Heart left ventricle (tissue), 16 donors: ENCODE results near the gene NISCH. TPM values are rescaled to one million over a fixed set of nuclear protein-coding genes. Genes with fewer than 3 reads are reported as not detected.

Source experiments
- ATAC-seq, 4 donors: fragments of 200-7000 bp; cut with Tn5 transposase; one replicate each; pipeline ENCODE4 v1.9.1; 2020 to 2022; ENCODE audit warnings: moderate library complexity in 4 of 4, mild to moderate bottlenecking in 3 of 4, moderate number of reproducible peaks in 1 of 4
- DNase-seq, 5 donors: peaks; one replicate each; pipeline ENCODE4 v3.0.0-alpha.2; 2020
- H3K27ac ChIP-seq, 12 donors: fragments of 200-600 bp; sonication (generic) in 4 of 12; one replicate each; pipeline versions ENCODE4 v1.5.0 to v1.8.0; 2016 to 2022; ENCODE audit warnings: mild to moderate bottlenecking in 2 of 12
- H3K27me3 ChIP-seq, 9 donors: fragments of 200-600 bp; sonication (generic) in 2 of 9; one replicate each; pipeline versions ENCODE4 v1.5.1 to v1.8.0; 2016 to 2022; ENCODE audit warnings: mild to moderate bottlenecking in 3 of 9
- H3K36me3 ChIP-seq, 9 donors: fragments of 200-600 bp; sonication (generic) in 2 of 9; one replicate each; pipeline versions ENCODE4 v1.5.0 to v1.8.0; 2018 to 2022; ENCODE audit warnings: mild to moderate bottlenecking in 2 of 9
- H3K4me1 ChIP-seq, 12 donors: fragments of 200-600 bp; sonication (generic) in 4 of 12; one replicate each; pipeline versions ENCODE4 v1.5.0 to v1.8.0; 2016 to 2022; ENCODE audit warnings: mild to moderate bottlenecking in 3 of 12
- H3K4me3 ChIP-seq, 12 donors: fragments of 200-600 bp; sonication (generic) in 4 of 12; one replicate each; pipeline versions ENCODE4 v1.5.0 to v1.8.0; 2017 to 2022; ENCODE audit warnings: mild to moderate bottlenecking in 9 of 12, moderate library complexity in 4 of 12
- H3K9me3 ChIP-seq, 12 donors: fragments of 200-600 bp; sonication (generic) in 4 of 12; one replicate each; pipeline versions ENCODE4 v1.5.0 to v1.8.0; 2016 to 2022; ENCODE audit warnings: mild to moderate bottlenecking in 1 of 12
- POLR2A ChIP-seq, 2 donors: fragments of 450-650 bp; IDR thresholded peaks; one replicate each; pipeline ENCODE4 v1.6.1; 2017; ENCODE audit warnings: antibody characterized with exemption in 2 of 2, mild to moderate bottlenecking in 2 of 2, moderate library complexity in 2 of 2
- WGBS, 4 donors: extraction: QIAGEN DNeasy Blood & Tissue Kit in 2 of 4; methylation state at CpG; one replicate each; pipeline versions ENCODE4 v1.1.5 to v1.1.7; 2013 to 2018; 5-methylcytosine and 5-hydroxymethylcytosine counted together
- intact Hi-C, 10 donors: fragments of 100-400 bp; cut with DNase I; formaldehyde crosslinking; loops; one replicate each; pipeline versions ENCODE4 v1.11.1 to v1.14.2; 2022
- polyA plus RNA-seq, 2 donors: library from polyadenylated mRNA; stranded (reverse); fragments of 200-250 nt; gene quantifications; one replicate each; pipeline ENCODE4 v1.2.3, GENCODE V29; 2013
- total RNA-seq, 9 donors: library from RNA; depleted of rRNA in 2 of 9; stranded (reverse); fragments of >200 nt in 2 of 9; fragmentation: NEBNext Ultra II Directional in 3 of 9; extraction: Animal tissue kit (Norgen Biotek cat#: 25700) in 3 of 9; gene quantifications; one replicate each; pipeline versions ENCODE4 v1.1.0 to v1.2.4, GENCODE V29; 2016 to 2023
- TF ChIP-seq, protein P1 (sequence below), 12 donors: fragments of 200-600 bp; sonication (generic) in 4 of 12; IDR thresholded peaks; one replicate each; pipeline versions ENCODE4 v1.5.0 to v1.8.0; 2018 to 2022; ENCODE audit warnings: antibody characterized with exemption in 12 of 12, mild to moderate bottlenecking in 5 of 12
- donor health status: ischemic (EF 13 %, LVEDD 7.1; RV severe dilation, severe dysfunction).
- donor health status: healthy with polysubstance abuse.
- donor health status: DM: no; HTN: yes; CAD: no.
- donor health status: DM: no; HTN: no; CAD: no.
- donor health status: ischemic (EF 25% LVEDD 6.9; RV normal size, moderate dysfunction).
- donor health status: ischemic (EF 25% LVEDD 5.7; RV mildly dilated, moderate dysfunction).
- donor health status: healthy.
- donor health status: DM: yes; HTN: yes; CAD: no.
- donor health status: ischemic (EF 35%, LVEDD 5.7; RV mildly dilated, moderate dysfunction).
- donor health status: nonischemic (EF 11% LVEDD 7.7; RV severe dilation, severe dysfunction).
- donor health status: DM: yes; HTN: yes; CAD: no.
- donor health status: PGD.
- donor health status: ischemic (EF 29% LVEDD 5.4; RV normal size, mild dysfunction).
- donor health status: nonischemic (EF 23%, LVEDD 6.1; RV moderate dilation, normal function).

Gene NISCH
- total and polyA plus RNA-seq, 11 donors: 28.8 to 56.2 (median 42.0) TPM

DNA sequence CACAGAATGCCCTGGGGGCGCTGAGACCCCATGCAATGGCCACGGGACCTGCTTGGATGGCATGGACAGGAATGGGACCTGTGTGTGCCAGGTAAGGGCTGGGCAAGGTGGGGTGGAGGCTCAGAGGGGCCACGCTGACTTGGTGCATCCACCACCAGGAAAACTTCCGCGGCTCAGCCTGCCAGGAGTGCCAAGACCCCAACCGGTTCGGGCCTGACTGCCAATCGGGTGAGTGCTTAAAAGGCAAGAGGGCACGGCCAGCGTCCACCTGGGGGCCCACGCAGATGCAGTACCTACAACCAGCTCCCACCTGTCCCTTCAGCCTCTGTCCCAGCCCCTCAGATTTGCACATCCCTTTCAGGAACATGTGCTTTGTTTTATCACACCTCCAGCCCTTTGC, 46.6 kb downstream of the NISCH start:
- H3K9me3 ChIP-seq: no peaks in the 10 kb centered on the region
- DNase-seq (no peak), ATAC-seq (no peak)
- H3K27ac ChIP-seq: no peak overlapping the region
- intact Hi-C loops: no loop called here
- WGBS, 4 donors: 85 to 95% (median 93%) methylated on average over 3 to 11 of the region's 11 CpGs
- no peaks in the 10 kb centered on the region for H3K27me3 ChIP-seq
- TF ChIP-seq POLR2A (IDR thresholded peaks at IDR 0.05): no peak
- TF ChIP-seq, protein P1, sequence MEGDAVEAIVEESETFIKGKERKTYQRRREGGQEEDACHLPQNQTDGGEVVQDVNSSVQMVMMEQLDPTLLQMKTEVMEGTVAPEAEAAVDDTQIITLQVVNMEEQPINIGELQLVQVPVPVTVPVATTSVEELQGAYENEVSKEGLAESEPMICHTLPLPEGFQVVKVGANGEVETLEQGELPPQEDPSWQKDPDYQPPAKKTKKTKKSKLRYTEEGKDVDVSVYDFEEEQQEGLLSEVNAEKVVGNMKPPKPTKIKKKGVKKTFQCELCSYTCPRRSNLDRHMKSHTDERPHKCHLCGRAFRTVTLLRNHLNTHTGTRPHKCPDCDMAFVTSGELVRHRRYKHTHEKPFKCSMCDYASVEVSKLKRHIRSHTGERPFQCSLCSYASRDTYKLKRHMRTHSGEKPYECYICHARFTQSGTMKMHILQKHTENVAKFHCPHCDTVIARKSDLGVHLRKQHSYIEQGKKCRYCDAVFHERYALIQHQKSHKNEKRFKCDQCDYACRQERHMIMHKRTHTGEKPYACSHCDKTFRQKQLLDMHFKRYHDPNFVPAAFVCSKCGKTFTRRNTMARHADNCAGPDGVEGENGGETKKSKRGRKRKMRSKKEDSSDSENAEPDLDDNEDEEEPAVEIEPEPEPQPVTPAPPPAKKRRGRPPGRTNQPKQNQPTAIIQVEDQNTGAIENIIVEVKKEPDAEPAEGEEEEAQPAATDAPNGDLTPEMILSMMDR (IDR thresholded peaks at IDR 0.05): no peak
- H3K36me3 ChIP-seq: peaks cover 0 to 60% (median 0%) of the 10 kb centered on the region in 9 donors
- H3K4me1 ChIP-seq: peaks cover 0 to 32% (median 0%) of the 10 kb centered on the region in 12 donors
- no peak overlapping the region for H3K4me3 ChIP-seq

DNA sequence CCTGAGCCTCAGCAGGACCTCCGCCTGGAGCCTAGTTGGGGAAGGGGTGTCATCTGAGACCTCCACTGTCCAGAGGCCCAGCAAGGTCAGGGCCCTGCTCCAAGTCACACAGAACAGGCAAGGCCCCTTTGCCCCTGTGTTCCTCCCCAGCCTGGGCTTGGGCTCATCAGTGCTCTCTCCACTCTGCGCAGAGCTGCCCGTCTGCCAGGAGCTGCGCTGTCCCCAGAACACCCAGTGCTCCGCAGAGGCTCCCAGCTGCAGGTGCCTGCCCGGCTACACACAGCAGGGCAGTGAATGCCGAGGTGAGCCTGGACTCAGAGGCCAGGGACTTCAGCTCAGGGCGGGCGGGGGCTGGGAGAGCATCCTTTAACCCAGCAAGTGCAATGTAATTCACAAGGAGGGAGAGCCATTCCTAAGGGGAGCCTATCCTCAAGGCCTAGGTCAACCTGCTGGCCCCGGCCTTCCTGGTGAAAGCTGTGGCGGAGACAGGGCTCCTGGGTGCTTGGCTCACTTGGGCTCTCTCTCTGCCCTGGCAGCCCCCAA, 47.5 kb downstream of the NISCH start:
- peaks cover 0 to 63% (median 4%) of the 10 kb centered on the region in 9 donors for H3K36me3 ChIP-seq
- no peaks in the 10 kb centered on the region for H3K9me3 ChIP-seq
- H3K4me3 ChIP-seq: no peak overlapping the region
- TF ChIP-seq, protein P1 (IDR thresholded peaks at IDR 0.05): no peak
- no peak for TF ChIP-seq POLR2A (IDR thresholded peaks at IDR 0.05)
- H3K27me3 ChIP-seq: no peaks in the 10 kb centered on the region
- 90 to 100% (median 95%) methylated on average over 5 to 11 of the region's 11 CpGs for WGBS, 4 donors
- DNase-seq (no peak), ATAC-seq (no peak)
- intact Hi-C loops: no loop called here
- H3K4me1 ChIP-seq: peaks cover 0 to 23% (median 0%) of the 10 kb centered on the region in 12 donors
- H3K27ac ChIP-seq: no peak overlapping the region

DNA sequence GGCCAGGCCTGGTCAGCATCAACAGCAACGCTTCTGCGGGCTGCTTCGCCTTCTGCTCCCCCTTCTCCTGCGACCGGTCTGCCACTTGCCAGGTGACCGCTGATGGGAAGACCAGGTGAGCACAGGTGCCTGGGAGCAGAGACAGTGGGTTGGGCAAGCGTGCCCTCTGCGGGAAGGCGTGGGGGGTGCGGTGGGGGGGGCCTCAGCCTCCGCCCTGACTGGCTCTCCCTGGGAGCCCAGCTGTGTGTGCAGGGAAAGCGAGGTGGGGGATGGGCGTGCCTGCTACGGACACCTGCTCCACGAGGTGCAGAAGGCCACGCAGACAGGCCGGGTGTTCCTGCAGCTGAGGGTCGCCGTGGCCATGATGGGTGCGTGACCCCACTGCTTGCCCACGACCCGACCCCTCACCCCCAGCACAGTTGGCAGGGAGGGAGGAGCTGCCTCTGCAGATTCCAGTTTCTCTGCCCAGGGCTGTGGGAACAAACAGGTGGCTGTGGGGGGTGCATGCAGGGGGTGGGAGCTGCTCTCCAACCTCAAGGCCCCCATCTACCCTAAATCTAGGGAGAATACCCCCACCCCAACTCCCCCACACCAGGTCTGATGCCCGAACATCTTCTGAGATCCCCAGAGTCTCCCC, 48.5 kb downstream of the NISCH start:
- no peak overlapping the region for H3K27ac ChIP-seq
- intact Hi-C loops: no loop called here
- H3K4me1 ChIP-seq: peaks cover 0 to 13% (median 0%) of the 10 kb centered on the region in 12 donors
- no peaks in the 10 kb centered on the region for H3K27me3 ChIP-seq
- ATAC-seq (no peak), DNase-seq (no peak)
- TF ChIP-seq, protein P1 (IDR thresholded peaks at IDR 0.05): no peak
- TF ChIP-seq POLR2A (IDR thresholded peaks at IDR 0.05): no peak
- no peak overlapping the region for H3K4me3 ChIP-seq
- peaks cover 0 to 73% (median 4%) of the 10 kb centered on the region in 9 donors for H3K36me3 ChIP-seq
- 80 to 82% (median 80%) methylated on average over 16 to 23 of the region's 23 CpGs for WGBS, 4 donors
- H3K9me3 ChIP-seq: no peaks in the 10 kb centered on the region

DNA sequence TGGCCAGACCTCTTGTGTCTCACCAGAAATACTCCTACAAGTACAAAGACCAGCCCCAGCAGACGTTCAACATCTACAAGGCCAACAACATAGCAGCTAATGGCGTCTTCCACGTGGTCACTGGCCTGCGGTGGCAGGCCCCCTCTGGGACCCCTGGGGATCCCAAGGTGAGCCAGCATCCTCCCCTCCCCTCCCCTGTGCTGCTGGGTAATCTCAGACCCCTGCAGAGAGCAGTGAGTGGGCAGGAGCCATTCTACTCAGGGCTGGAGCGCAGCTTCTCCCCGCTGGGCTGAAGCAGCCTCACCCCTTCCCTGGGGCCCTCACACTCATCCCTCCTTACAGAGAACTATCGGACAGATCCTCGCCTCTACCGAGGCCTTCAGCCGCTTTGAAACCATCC, 49.6 kb downstream of the NISCH start:
- no peaks in the 10 kb centered on the region for H3K27me3 ChIP-seq
- peaks cover 0 to 83% (median 4%) of the 10 kb centered on the region in 9 donors for H3K36me3 ChIP-seq
- TF ChIP-seq, protein P1 (IDR thresholded peaks at IDR 0.05): no peak
- no peak for TF ChIP-seq POLR2A (IDR thresholded peaks at IDR 0.05)
- H3K4me1 ChIP-seq: peaks cover 0 to 5% (median 0%) of the 10 kb centered on the region in 12 donors
- WGBS, 4 donors: 81 to 87% (median 86%) methylated on average over 8 to 10 of the region's 10 CpGs
- DNase-seq (no peak), ATAC-seq (no peak)
- no peaks in the 10 kb centered on the region for H3K9me3 ChIP-seq
- no peak overlapping the region for H3K27ac ChIP-seq
- intact Hi-C loops: no loop called here
- H3K4me3 ChIP-seq: no peak overlapping the region
